OCI-M2 (cell line): Measurements from ENCODE around the gene TRIO.

ENCODE experiments used
- DNase-seq: peaks from one replicate; lab custom pipeline; 2025; ENCODE audit not compliant: unreplicated experiment; lab: John Stamatoyannopoulos, UW

TRIO gene

DNA sequence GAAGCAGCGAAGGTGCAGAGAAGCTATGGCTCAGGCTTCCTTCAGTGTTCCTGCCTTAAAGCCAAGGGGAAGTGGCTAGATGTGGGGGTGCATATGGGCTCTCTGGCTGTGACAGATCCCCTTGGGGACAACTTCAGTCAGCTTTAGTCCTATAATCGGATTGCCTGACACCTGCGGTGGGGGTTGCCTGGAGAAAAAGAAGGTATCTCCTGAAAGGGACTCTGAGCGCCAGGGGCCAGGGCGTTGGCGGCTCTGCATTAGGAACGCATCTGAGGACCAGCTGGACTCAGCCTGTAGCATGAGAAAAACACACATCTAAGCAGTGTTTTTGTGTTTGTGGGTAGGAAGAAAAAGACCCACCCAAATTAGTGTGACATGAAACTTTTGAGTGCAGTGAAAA is 354.2 kb downstream of the TRIO start:
- no peak for DNase-seq

DNA sequence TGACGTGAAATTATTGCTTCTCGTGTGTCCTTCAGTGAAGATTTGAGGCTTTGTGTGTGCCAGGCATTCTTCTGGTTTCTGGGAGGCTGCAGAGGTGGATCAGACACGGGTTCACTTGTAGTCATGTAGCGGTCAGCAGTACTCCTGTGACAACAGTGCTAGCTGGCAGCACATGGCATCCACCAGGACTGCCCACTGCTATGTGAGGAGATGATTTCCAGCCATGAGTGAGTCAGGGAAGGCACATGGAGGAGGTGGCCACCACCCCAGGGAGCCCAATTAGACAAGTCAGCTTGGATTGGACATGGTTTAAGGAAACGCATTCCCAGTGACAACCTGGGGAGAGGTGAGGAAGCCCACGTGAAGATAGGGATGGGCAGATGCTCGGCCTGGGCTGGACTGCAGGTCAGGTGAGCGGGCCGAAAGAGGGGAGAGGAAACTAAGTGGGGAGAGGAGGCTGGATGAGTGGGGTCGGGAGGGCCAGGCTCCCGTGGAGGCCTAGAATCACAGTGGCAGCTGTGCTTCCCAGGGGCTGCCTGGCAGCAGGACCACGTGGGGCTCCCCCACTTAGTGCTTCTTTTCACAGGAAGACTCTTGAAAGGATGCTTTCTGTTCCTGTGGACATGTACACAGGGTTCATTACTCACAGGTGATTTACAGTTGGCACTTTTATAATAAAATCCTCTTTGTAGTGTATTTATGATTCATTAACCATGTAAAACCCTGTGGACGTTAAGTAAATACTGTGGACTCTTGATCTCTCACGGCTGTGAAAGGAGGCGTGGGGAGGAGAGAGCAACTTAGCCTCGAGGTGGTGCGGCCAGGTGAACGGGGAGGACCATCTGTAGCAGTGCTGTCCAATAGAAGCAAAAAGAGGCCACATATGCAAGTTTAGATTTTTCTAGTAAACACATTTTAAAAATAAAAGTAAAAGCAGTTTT is 358.5 kb downstream of the TRIO start:
- no peak for DNase-seq

DNA sequence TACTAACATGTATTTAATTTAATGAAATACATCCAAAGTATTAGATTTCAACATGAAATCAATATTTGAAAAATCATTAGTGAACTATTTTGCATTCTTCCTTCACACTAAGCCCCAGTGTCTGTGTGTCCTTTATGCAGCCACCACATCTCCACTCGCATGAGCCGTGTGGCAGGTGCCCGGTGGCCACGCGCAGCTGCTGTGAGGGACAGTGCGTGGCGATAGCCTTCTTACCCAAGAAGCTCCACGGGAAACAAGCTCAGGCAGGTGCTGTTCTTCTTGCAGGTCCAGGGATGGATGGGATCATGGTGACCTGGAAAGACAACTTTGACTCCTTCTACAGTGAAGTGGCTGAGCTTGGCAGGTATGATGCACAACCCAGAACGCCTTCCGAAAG is 359.1 kb downstream of the TRIO start:
- DNase-seq = no peak

- no peak for DNase-seq
These were observed 360.0 kb downstream of the TRIO start for GRCh38 chr5:14503017-14503680.

DNA sequence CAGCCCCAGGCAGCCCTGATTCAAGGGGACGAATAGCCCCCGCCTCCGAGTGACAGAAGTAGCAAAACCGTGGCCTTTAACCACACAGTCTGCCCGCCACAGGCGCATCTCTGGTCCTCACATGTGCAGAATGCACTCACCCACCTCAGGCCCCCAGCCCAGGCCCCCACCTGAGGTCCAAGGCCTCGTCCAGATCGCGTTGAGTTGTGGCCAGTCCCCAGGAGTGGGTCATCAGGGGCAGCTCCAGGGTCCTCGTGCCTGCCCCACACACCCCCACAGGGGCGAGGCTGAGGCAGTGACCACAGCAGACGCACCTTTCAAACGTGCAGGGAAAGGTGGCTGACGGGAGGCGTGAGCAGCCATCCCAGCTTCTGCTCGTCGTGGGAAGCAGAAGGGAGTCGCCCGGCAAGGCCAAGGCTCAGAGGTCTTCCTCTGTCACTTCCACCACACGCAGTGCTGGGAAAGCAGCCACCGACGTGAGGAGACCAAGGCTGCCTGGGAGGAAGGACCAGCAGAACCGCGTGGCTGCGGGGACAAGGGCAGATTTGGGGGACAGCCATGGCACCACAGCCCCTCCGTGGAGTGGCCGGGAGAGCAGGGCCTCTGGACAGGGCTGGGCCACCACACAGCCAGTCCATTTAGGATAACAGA is 360.7 kb downstream of the TRIO start:
- DNase-seq = no peak

DNA sequence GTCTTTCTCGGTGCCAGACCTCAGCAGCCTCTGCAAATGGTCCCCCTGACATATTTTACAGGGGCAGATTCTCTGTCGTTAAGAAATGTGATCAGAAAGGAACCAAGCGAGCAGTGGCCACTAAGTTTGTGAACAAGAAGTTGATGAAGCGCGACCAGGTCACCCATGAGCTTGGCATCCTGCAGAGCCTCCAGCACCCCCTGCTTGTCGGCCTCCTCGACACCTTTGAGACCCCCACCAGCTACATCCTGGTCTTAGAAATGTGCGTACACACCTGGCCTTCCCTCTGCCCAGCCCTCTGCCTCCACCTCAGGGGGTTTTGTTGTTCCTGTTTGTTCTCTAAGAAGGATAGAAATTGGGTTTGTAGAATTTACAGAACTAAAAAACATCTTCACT is 361.2 kb downstream of the TRIO start:
- no peak for DNase-seq

DNA sequence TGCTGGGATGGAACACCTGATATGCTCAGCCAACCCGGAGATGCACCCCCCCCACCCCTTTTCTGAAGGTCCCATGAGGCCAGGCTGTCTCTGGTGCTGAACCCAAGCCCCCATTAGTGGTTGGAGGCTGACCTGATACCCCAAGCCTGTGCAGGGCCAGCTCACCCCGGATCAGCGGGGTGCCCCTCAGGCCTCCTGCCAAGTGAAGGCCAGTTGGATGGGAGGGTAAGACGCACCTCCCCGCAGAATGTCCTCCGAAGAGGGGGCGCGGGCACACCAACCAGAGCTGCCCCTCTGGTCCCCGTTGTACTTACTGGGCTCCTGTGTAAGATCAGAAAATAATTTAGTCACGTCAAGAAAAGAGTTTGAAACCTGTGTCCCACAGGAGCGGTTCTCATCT is 361.7 kb downstream of the TRIO start:
- DNase-seq = no peak

DNA sequence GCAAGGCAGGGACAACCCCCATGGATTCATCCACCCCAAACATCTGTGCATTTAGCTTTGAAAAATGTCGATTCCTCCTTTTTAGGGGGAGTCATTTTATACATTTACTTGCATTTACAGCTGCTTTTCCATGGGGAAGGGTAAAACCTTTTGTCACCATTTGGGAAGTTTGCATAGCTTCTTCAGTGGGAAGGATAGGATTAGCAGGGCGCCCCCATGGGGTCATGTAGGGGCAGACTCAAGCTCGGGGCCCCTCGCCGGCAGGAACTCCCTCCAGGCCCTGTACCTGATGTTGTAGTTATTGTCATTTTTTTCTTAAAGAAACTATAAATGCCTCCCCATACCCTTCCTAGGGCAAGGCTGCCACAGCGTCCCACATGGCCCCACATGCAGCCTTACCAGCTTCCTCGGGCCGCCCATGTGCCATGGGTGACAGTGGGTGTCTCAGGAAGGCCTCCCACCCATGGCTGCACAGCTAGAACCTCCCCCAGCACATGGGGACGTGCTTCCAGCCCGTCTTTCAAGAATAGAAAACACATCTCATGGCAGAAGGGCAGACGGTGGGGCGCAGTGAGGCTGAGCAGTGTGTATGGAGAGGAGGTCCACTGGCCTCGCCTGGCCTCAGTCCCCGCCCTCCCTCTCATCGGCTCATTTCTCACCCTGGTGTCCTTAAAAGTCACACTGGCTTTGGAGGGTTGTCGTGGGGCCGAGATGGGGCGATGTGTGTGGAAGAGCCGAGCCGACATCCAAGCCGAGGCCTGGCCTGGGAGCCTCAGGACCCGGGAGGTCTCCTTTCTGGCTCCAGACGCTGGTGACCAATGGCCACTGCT is 362.4 kb downstream of the TRIO start:
- DNase-seq = no peak

GRCh38 chr5:14506140-14506538 is 363.0 kb downstream of the TRIO start:
- no peak for DNase-seq

DNA sequence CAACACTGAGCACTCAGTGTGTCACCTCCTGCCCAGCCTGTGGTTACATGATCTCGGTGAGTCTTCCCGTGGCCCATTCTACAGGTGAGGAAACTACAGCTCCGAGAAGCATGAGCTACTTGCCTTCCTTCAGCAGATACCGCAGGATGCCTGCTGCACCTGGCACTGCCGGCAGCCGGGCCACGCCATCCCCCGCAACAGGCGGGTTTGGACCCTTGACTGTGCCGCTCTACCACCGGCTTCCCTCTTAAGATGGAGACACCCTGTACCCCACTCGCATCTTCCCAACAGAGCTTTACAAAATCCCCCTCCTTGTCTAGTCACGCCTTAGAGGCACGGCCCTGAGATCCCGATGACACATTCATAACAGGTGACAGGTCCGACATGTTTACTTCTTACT is 363.5 kb downstream of the TRIO start:
- no peak for DNase-seq

DNA sequence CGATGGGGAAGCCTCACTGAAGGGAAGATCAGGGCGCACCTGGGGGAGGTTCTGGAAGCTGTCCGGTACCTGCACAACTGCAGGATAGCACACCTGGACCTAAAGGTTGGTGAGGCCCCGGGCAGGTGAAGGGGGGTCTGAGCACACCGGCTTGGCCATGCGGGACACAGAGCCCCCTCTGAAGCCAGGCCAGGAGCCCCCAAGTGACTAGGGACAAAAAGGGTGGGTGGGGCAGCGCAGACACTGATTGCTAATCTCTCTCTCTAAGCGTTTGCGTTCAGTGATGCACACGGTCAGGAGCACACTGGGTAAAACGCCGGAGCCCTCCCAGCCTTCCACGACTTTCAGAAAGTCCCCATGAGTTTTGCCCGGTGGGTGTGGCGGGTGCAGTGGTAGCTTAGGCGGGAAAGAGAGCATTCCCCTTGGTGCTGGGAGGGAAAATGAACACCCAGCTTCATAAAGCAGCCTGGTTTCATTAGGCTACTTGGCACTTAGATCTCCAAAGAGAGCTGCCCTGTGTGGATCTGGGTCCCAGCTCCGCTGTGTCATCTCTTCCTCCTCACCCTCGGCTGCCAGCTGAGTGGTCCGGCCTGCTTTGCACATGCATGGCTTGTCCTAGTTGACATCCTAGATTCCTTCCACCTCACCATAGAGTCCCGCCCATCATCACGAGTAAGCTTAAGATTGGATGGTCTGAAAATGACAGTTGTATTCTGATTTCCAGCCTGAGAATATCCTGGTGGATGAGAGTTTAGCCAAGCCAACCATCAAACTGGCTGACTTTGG is 364.2 kb downstream of the TRIO start:
- no peak for DNase-seq

GRCh38 chr5:14508046-14508445 is 364.9 kb downstream of the TRIO start:
- no peak for DNase-seq

- DNase-seq = no peak
These were observed 366.4 kb downstream of the TRIO start for GRCh38 chr5:14509556-14509955.

GRCh38 chr5:14510156-14510734 is 367.1 kb downstream of the TRIO start:
- no peak for DNase-seq

DNA sequence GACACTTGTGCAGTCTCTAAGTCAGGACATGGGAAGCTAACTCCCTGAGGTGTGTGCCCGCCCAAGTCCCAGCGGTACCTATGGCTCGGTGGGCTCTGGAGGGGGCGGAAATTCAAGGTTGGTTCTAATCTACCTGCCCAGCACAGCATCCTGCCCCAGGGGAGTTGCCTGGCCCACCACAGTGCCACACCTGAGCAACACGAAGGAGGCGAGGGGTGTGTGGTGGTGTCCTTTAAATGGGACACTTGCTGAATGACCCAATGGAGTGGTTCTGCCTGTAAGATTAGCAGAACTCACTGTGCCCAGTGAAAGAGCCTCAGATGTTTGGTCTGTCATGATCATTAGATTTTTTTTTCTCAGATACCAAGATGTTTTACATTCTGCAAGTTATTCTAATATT is 367.7 kb downstream of the TRIO start:
- DNase-seq = no peak

DNA sequence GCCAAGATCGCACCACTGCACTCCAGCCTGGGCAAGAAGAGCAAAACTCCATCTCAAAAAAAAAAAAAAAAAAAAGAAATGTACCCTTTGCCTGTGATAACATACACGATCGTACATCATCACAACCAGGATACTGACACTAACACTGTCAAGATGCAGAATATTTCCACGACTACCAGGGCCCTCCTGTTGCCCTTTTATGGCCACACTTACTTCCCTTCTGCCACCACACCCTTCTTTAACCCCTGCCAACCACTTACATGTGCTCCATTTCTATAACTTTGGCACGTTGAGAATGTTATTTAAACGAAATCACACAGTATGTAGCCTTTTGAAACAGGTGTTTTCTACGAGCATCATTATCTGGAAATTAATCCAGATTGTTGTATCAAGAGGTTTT is 369.4 kb downstream of the TRIO start:
- no peak for DNase-seq

- DNase-seq = no peak
These were observed 370.1 kb downstream of the TRIO start for GRCh38 chr5:14513266-14513665.

DNA sequence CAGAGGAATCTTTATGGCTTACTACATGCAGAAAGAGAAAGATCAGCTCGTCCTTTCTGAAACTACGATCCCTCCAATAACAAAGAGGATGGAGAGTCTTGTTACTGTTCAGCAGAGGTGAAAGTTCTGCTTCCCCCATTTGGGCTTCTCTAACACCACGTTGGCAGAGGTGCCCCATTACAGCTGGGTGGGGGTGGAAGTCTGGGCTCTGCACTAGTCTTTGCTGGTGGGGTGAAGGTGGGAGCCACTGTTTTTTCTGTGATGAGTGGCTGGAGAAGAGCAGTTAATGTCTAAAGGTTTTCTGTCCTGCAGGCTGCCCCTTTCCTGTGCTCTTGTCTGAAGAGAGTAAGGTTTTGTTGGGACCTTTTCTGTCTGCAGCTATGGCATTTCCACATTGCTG is 373.8 kb downstream of the TRIO start:
- no peak for DNase-seq

- DNase-seq = no peak
These were observed 375.5 kb downstream of the TRIO start for GRCh38 chr5:14518638-14519037.

GRCh38 chr5:14521748-14522147 is 378.6 kb downstream of the TRIO start:
- DNase-seq = no peak
